T-helper 1 cell treated with Interleukin-12 subunit alpha and Interleukin-12 subunit beta and Interleukin-4 antibody, amounts not matched to agents 30 μg/mL and 1 μg/mL, for 36 hours (primary cell): Measurements from ENCODE around the gene LAYN.
A peak's percentile ranks its signal among the peaks of the same experiment; 100 is the strongest.

ENCODE experiments used
- H3K27ac Mint-ChIP-seq: one replicate; pipeline ENCODE4 v1.8.0; 2021; ENCODE audit warnings: mild to moderate bottlenecking, mixed read lengths
- H3K27me3 Mint-ChIP-seq: one replicate; pipeline ENCODE4 v1.8.0; 2021; ENCODE audit warnings: low read depth, mixed read lengths
- H3K36me3 Mint-ChIP-seq: one replicate; pipeline ENCODE4 v1.8.0; 2021; ENCODE audit warnings: low read depth, mixed read lengths
- H3K4me1 Mint-ChIP-seq: one replicate; pipeline ENCODE4 v1.8.0; 2021; ENCODE audit warnings: low read depth, mixed read lengths
- H3K4me3 Mint-ChIP-seq: one replicate; pipeline ENCODE4 v1.8.0; 2021; ENCODE audit warnings: mild to moderate bottlenecking, moderate library complexity, mixed read lengths
- H3K9me3 Mint-ChIP-seq: one replicate; pipeline ENCODE4 v1.8.0; 2021; ENCODE audit warnings: mixed read lengths

The LAYN gene

GRCh38 chr11:111540114-111540936 lies at the start of gene LAYN:
TSS of gene LAYN (plus strand) at chr11:111540720. CDS start at chr11:111540844, 124 bp downstream.
- Mint-ChIP-seq H3K27me3 (peaks cover 76% of the 10 kb centered on the region), H3K27ac (peak within 1 kb of the TSS; percentile 82), H3K4me1 (peaks cover 28% of the 10 kb centered on the region), H3K9me3 (peaks cover 3% of the 10 kb centered on the region), H3K4me3 (peak within 1 kb of the TSS; percentile 76), H3K36me3 (peaks cover 2% of the 10 kb centered on the region)

- Mint-ChIP-seq H3K27me3 (peaks cover 44% of the 10 kb centered on the region), H3K27ac (no peak overlapping the region), H3K4me1 (no peaks in the 10 kb centered on the region), H3K36me3 (no peaks in the 10 kb centered on the region), H3K9me3 (no peaks in the 10 kb centered on the region), H3K4me3 (no peak overlapping the region)
Measured at GRCh38 chr11:111494040-111494439, 46.5 kb upstream of the LAYN start.

- Mint-ChIP-seq H3K27me3 (peaks cover 35% of the 10 kb centered on the region), H3K9me3 (no peaks in the 10 kb centered on the region), H3K36me3 (no peaks in the 10 kb centered on the region), H3K4me1 (no peaks in the 10 kb centered on the region), H3K27ac (no peak overlapping the region), H3K4me3 (no peak overlapping the region)
Measured at GRCh38 chr11:111499483-111499882, 41.0 kb upstream of the LAYN start.

GRCh38 chr11:111500481-111500880 lies 40.0 kb upstream of the LAYN start:
- no peak overlapping the region for H3K27ac Mint-ChIP-seq
- no peaks in the 10 kb centered on the region for H3K9me3 Mint-ChIP-seq
- H3K27me3 Mint-ChIP-seq: peaks cover 39% of the 10 kb centered on the region
- no peak overlapping the region for H3K4me3 Mint-ChIP-seq
- H3K4me1 Mint-ChIP-seq: no peaks in the 10 kb centered on the region
- H3K36me3 Mint-ChIP-seq: no peaks in the 10 kb centered on the region

GRCh38 chr11:111502611-111503010 lies 37.9 kb upstream of the LAYN start:
- Mint-ChIP-seq H3K4me3 (no peak overlapping the region), H3K9me3 (no peaks in the 10 kb centered on the region), H3K36me3 (no peaks in the 10 kb centered on the region), H3K4me1 (no peaks in the 10 kb centered on the region), H3K27ac (no peak overlapping the region), H3K27me3 (peaks cover 43% of the 10 kb centered on the region)

- H3K9me3 Mint-ChIP-seq: no peaks in the 10 kb centered on the region
- H3K4me1 Mint-ChIP-seq: peaks cover 11% of the 10 kb centered on the region
- peaks cover 59% of the 10 kb centered on the region for H3K27me3 Mint-ChIP-seq
- no peak overlapping the region for H3K27ac Mint-ChIP-seq
- H3K4me3 Mint-ChIP-seq: no peak overlapping the region
- H3K36me3 Mint-ChIP-seq: peaks cover 1% of the 10 kb centered on the region
Measured at GRCh38 chr11:111510311-111510710, 30.2 kb upstream of the LAYN start.

GRCh38 chr11:111512296-111513239 lies 28.0 kb upstream of the LAYN start, which contains the start of gene BTG4:
TSS of gene BTG4 (minus strand) at chr11:111512386. CDS start at chr11:111498776, 13,610 bp downstream.
- H3K36me3 Mint-ChIP-seq: peaks cover 1% of the 10 kb centered on the region
- peaks cover 11% of the 10 kb centered on the region for H3K4me1 Mint-ChIP-seq
- H3K4me3 Mint-ChIP-seq: peak within 1 kb of the TSS; percentile 78
- H3K9me3 Mint-ChIP-seq: no peaks in the 10 kb centered on the region
- H3K27ac Mint-ChIP-seq: no peak within 1 kb of the TSS
- peaks cover 46% of the 10 kb centered on the region for H3K27me3 Mint-ChIP-seq

- Mint-ChIP-seq H3K36me3 (peaks cover 1% of the 10 kb centered on the region), H3K4me3 (no peak overlapping the region), H3K9me3 (no peaks in the 10 kb centered on the region), H3K4me1 (peaks cover 11% of the 10 kb centered on the region), H3K27ac (no peak overlapping the region), H3K27me3 (peaks cover 39% of the 10 kb centered on the region)
Measured at GRCh38 chr11:111513240-111513605, 27.3 kb upstream of the LAYN start.

- Mint-ChIP-seq H3K27ac (no peak within 1 kb of the TSS), H3K4me3 (peak within 1 kb of the TSS; percentile 46), H3K36me3 (peaks cover 1% of the 10 kb centered on the region), H3K9me3 (no peaks in the 10 kb centered on the region), H3K27me3 (peaks cover 36% of the 10 kb centered on the region), H3K4me1 (peaks cover 11% of the 10 kb centered on the region)
Measured at GRCh38 chr11:111514216-111515031, 26.1 kb upstream of the LAYN start, which contains the start of gene HOATZ. TSS of gene HOATZ (plus strand) at chr11:111514778. CDS start at chr11:111514785, 7 bp downstream.

- Mint-ChIP-seq H3K9me3 (no peaks in the 10 kb centered on the region), H3K27me3 (peaks cover 32% of the 10 kb centered on the region), H3K4me3 (no peak overlapping the region), H3K4me1 (peaks cover 11% of the 10 kb centered on the region), H3K27ac (no peak overlapping the region), H3K36me3 (no peaks in the 10 kb centered on the region)
Measured at GRCh38 chr11:111515591-111515990, 24.9 kb upstream of the LAYN start.

- Mint-ChIP-seq H3K27ac (no peak overlapping the region), H3K4me1 (peaks cover 9% of the 10 kb centered on the region), H3K36me3 (no peaks in the 10 kb centered on the region)
Measured at GRCh38 chr11:111518668-111519067, 21.9 kb upstream of the LAYN start.

GRCh38 chr11:111520560-111520959 lies 20.0 kb upstream of the LAYN start:
- Mint-ChIP-seq H3K4me1 (peaks cover 5% of the 10 kb centered on the region), H3K36me3 (no peaks in the 10 kb centered on the region), H3K27ac (no peak overlapping the region)

More at GRCh38 chr11:111518668-111519067, 21.9 kb upstream of the LAYN start:
- Mint-ChIP-seq H3K9me3 (no peaks in the 10 kb centered on the region), H3K4me3 (no peak overlapping the region), H3K27me3 (peaks cover 13% of the 10 kb centered on the region)

GRCh38 chr11:111521135-111521534 lies 19.4 kb upstream of the LAYN start:
- Mint-ChIP-seq H3K4me3 (no peak overlapping the region), H3K9me3 (no peaks in the 10 kb centered on the region)

More at GRCh38 chr11:111520560-111520959, 20.0 kb upstream of the LAYN start:
- H3K4me3 Mint-ChIP-seq: no peak overlapping the region
- H3K27me3 Mint-ChIP-seq: no peaks in the 10 kb centered on the region
- H3K9me3 Mint-ChIP-seq: no peaks in the 10 kb centered on the region

GRCh38 chr11:111522426-111522825 lies 18.1 kb upstream of the LAYN start:
- Mint-ChIP-seq H3K27ac (no peak overlapping the region), H3K27me3 (no peaks in the 10 kb centered on the region), H3K4me1 (peaks cover 18% of the 10 kb centered on the region), H3K9me3 (no peaks in the 10 kb centered on the region), H3K4me3 (no peak overlapping the region), H3K36me3 (no peaks in the 10 kb centered on the region)

More at GRCh38 chr11:111521135-111521534, 19.4 kb upstream of the LAYN start:
- no peaks in the 10 kb centered on the region for H3K36me3 Mint-ChIP-seq
- H3K4me1 Mint-ChIP-seq: peaks cover 10% of the 10 kb centered on the region
- no peak overlapping the region for H3K27ac Mint-ChIP-seq
- H3K27me3 Mint-ChIP-seq: no peaks in the 10 kb centered on the region
